ENCODE results near the gene NIPAL3. TPM values are rescaled to one million over a fixed set of nuclear protein-coding genes. Genes with fewer than 3 reads are reported as not detected.
A peak's percentile ranks its signal among the peaks of the same experiment; 100 is the strongest.
"Not testable (repeated sequence)": the region's sequence is repeated elsewhere in the genome, so short reads cannot be mapped to it uniquely, and the experiment has no call there.

Gene NIPAL3
- polyA plus RNA-seq, 12 donors, result 3.4 to 9.6 (median 5.1) TPM; not detected in 1

DNA sequence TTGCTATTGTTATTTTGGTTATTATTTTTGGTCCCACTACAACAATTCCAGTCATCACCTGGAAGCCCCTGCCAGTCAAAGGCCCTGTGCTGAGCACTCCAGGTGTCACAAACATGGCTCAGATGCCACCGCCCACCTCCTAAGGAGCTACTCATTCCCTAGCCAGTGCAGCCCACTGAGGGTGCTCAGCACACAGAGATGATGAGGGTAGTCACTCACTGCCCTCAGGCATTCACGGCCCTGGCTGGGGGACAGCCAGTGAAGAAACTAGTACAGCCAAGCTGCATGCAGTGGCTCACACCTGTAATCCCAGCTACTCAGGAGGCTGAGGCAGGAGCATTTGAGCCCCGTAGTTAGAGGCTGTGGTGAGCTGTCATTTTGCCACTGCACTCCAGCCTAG lies 42.3 kb downstream of the NIPAL3 start:
- DNase-seq, result no peak

GRCh38 chr1:24459551-24460266 lies 44.1 kb downstream of the NIPAL3 start:
- DNase-seq, result no peak

DNA sequence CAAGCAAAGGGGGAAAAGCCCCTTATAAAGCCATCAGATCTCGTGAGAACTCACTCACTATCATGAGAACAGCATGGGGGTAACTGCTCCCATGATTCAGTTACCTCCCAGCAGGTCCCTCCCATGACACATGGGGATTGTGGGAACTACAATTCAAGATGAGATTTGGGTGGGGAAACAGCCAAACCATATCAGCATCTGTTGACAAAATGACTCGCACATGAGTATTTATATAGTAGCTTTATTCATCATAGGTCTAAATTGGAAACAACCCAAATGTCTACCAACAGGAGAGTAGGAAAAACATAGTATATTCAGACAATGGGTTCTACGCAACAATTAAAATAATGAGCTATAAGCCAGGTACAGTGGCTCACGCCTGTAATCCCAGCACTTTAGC lies 46.5 kb downstream of the NIPAL3 start:
- not testable (repeated sequence) for DNase-seq

GRCh38 chr1:24463776-24464735 lies 48.5 kb downstream of the NIPAL3 start:
- no peak for DNase-seq

- DNase-seq, result no peak
Observed at GRCh38 chr1:24465099-24465498, 49.5 kb downstream of the NIPAL3 start.

DNA sequence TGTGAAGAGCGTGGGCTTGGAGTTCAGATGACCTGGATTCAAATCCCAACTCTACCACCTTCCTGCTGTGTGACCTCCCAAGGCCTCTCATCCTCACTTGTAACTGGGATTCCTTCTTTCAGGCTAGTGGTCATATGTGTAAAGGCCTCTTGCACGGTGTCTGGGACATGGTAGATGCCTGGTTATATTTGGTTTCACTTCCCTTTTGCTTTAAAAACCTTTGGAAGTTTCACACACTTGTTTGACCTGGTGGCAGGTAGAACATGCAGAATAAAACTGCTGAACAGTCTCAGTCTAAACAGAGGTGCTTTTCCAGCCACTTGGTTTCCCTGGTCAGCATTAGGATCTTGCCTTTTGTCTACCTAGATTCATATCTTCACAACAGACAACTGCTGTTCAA lies 50.0 kb downstream of the NIPAL3 start:
- DNase-seq, result no peak

DNA sequence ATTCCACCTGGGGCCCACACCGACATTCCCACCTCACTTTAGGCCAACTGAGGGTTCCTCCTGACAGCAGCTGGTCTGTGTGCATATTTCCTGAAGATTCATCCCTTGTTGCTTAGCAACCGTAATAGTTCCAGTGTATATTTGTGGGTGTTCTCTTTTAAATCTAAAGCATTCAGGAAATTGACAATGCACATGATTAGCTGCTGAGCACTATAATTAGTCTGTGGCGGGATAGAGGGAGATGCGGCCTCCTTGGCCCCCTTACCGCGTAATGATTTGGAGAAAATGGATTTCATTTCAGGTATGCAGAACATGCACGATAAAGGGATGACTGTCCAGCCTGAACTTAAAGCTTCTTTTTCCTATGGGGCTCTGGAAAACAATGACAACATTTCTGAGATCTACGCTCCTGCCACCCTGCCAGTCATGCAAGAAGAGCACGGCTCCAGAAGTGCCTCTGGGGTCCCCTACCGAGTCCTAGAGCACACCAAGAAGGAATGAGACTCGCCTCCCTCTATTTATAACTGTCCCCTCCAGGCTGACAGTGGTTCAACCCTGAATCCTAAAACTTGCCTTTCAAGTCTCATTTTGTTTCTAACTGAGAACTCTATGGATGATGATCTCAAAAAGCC lies 53.2 kb downstream of the NIPAL3 start:
- no peak for DNase-seq

DNA sequence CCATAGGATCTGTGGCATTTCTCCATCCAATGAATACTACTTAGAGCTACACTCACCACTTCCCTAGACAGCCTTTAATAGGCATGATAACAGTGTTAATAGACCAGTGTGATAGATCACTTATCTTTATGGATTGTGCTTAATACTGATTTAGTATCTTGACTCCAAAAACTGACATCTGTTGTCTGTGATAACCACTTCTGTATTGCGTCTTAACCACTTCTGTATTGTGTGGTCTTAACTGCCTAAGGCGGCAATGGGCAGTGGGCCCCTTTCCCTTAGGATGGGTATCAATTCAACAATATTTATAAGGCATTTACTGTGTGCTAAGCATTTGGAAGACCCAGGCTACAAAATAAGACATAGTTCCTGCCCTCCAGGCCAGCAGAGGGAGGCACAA lies 55.0 kb downstream of the NIPAL3 start:
- DNase-seq, result no peak

DNA sequence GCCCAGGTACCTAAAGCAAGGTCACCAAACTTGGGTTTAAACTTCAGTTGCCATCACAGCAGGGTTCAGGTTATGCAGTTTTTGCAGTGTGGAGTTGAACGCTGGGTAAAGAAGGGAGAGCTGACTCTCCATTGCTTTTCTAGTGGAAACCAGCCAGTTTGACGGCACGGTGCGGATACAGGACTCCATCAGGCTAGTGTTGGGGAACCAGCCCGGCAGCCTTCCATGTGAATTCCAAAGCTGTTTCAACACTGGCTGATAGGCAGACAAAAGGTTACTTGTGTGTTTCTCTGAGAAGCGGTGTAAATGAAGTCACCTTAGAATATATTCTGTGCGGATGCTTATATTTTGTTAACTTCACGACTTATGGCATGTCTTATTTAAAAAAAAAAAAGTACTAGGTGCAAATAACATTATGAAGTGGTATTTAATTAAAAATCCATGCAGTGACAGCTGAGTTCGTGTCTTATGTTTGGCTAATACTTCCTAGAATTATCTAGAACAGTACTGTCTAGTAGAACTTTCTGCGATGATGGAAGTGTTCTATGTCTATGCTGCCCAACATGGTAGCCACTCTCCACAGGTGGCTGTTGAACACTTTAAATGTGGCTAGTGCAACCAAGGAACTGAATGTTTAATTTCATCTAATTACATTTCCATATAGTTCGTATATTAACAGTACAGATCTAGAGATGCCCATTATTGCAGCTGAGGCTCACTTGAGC lies 57.1 kb downstream of the NIPAL3 start:
- no peak for DNase-seq

- DNase-seq, result no peak
Observed at GRCh38 chr1:24474193-24474592, 58.6 kb downstream of the NIPAL3 start.

- no peak for DNase-seq
Observed at GRCh38 chr1:24475700-24476099, 60.1 kb downstream of the NIPAL3 start.

- DNase-seq, result no peak
Observed at GRCh38 chr1:24476571-24476970, 61.0 kb downstream of the NIPAL3 start.

DNA sequence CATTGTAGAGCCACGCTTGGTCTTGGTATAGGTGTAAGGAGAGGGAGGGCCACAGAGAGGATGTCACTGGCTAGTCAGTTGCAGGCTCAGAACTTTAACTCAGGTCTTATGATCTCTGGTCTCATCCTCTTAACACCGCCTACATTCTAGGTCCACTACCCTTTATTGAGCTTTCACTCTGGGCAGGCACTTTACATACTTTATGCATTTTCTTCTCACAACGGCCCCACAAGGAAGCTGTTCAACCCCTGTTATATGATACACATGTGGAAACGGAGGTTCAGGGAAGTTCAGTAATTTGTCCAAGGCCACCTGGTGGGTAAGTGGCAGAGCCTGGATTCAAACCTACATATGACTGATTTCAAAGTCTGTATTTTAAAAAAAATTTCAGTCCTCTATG lies 61.7 kb downstream of the NIPAL3 start:
- no peak for DNase-seq

GRCh38 chr1:24481101-24481500 lies 65.5 kb downstream of the NIPAL3 start:
- peak; percentile 10 for DNase-seq

GRCh38 chr1:24481843-24482610 lies 66.4 kb downstream of the NIPAL3 start:
- DNase-seq, result no peak

DNA sequence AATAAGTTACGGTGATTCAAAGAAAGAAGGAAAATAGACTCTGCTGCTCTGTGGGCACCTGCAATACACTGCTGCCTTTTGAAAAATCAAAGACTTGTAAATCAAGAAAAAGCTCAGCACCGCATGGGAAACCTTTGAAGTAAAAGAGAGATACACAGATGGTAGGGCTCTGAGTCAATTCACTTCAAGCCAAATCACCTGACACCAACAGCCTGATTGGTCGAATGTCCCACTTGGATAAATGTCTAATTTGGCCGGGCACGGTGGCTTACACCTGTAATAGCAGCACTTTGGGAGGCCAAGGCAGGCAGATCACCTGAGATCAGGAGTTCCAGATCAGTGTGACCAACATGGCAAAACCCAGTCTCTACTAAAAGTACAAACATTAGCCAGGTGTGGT lies 67.8 kb downstream of the NIPAL3 start:
- DNase-seq, result no peak

- DNase-seq, result no peak
Observed at GRCh38 chr1:24484199-24484598, 68.6 kb downstream of the NIPAL3 start.

DNA sequence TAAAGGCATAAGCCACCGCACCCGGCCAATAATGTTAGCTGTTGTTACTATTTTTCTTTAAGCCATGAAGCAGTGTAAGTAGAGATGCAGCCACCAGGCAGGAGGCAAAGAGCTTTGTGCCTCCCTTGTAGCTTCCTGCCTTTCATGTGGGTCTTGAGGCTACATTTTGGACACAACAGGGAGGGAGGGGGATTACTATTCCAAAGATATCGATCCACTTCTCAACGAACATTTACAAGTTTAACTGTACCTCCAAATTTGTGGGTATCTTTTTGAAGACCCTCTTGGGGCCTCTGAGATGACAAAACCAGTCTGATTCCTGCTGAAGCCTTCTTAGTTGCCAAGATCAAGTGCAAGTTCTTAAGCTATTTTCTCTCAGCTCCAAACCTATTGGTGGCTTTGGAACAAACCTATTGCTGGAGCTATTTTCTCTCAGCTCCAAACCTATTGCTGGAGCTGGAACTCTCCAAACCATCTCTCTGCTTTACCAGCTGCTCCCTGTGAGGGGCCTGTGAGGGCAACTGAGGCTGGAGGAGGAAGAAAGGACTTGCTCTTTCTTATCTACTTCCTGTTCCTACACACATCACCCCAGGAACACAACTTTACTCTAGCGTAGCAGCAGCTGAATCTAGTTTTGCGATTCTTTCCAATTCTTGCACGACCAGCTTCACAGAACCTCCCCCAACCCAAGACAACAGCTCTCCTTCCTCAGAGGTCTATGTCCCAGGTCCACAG lies 70.9 kb downstream of the NIPAL3 start:
- DNase-seq, result no peak

GRCh38 chr1:24487455-24487854 lies 71.9 kb downstream of the NIPAL3 start:
- DNase-seq, result no peak

GRCh38 chr1:24488159-24488558 lies 72.6 kb downstream of the NIPAL3 start:
- not testable (repeated sequence) for DNase-seq

All from muscle of arm (tissue), 12 donors.